DND-41 (cell line): ENCODE data around the gene TGFB3.

ENCODE experiments used
- ATAC-seq: fragments of 200-7000 bp; cut with Tn5 transposase; 3 replicates; pipeline ENCODE4 v1.9.1; 2021; ENCODE audit warnings: low read depth; ENCODE audit not compliant: insufficient read depth
- DNase-seq: peaks from one replicate; pipeline ENCODE4 v3.0.0-alpha.2; 2020
- H2AFZ ChIP-seq: 2 replicates; pipeline ENCODE4 v1.6.0; 2012; ENCODE audit warnings: low read depth, low read length
- H3K27ac ChIP-seq: 2 replicates; pipeline ENCODE4 v1.5.1; 2012; ENCODE audit warnings: low read length, inconsistent platforms
- H3K27me3 ChIP-seq: fragments of 200-600 bp; sonication (generic); 2 replicates; pipeline ENCODE4 v1.6.0; 2012; ENCODE audit warnings: low read length, mild to moderate bottlenecking, inconsistent platforms; ENCODE audit not compliant: insufficient read depth, poor library complexity
- H3K36me3 ChIP-seq: 2 replicates; pipeline ENCODE4 v1.5.1; 2012; ENCODE audit warnings: low read length, inconsistent platforms; ENCODE audit not compliant: insufficient read depth
- H3K4me1 ChIP-seq: 2 replicates; pipeline ENCODE4 v1.5.1; 2012; ENCODE audit warnings: mild to moderate bottlenecking, low read length; ENCODE audit not compliant: insufficient read depth
- H3K4me2 ChIP-seq: 2 replicates; pipeline ENCODE4 v1.6.0; 2012; ENCODE audit warnings: mild to moderate bottlenecking, moderate library complexity, low read length, inconsistent platforms; ENCODE audit not compliant: insufficient read depth
- H3K4me3 ChIP-seq, 2 experiments: fragments of 200-600 bp in 1 of 2; shearing (Covaris generic) in 1 of 2; 2 replicates each; pipeline ENCODE4 v1.5.1; 2012 to 2016; ENCODE audit warnings: inconsistent platforms in 2 of 2, low read length in 2 of 2, mild to moderate bottlenecking in 2 of 2, low read depth in 1 of 2, moderate library complexity in 1 of 2
- H3K79me2 ChIP-seq: 2 replicates; pipeline ENCODE4 v1.6.0; 2012; ENCODE audit warnings: low read length, inconsistent platforms; ENCODE audit not compliant: insufficient read depth
- H3K9ac ChIP-seq: 2 replicates; pipeline ENCODE4 v1.6.0; 2012; ENCODE audit warnings: low read depth, mild to moderate bottlenecking, inconsistent platforms, low read length, moderate library complexity
- H3K9me3 ChIP-seq: 2 replicates; pipeline ENCODE4 v1.5.1; 2012; ENCODE audit warnings: low read length, moderate library complexity, mild to moderate bottlenecking, inconsistent platforms; ENCODE audit not compliant: insufficient read depth, severe bottlenecking
- H4K20me1 ChIP-seq: 2 replicates; pipeline ENCODE4 v1.6.0; 2012; ENCODE audit warnings: low read length; ENCODE audit not compliant: insufficient read depth
- CTCF ChIP-seq: IDR thresholded peaks from 2 replicates; pipeline ENCODE4 v1.5.1; 2012; ENCODE audit warnings: borderline replicate concordance, low read length, moderate library complexity, mild to moderate bottlenecking; ENCODE audit not compliant: poor library complexity, severe bottlenecking; ENCODE audit errors: extremely low read depth
- EZH2 ChIP-seq: IDR thresholded peaks from 3 replicates; pipeline ENCODE4 v1.6.1; 2012; ENCODE audit warnings: borderline replicate concordance, low read depth, mild to moderate bottlenecking, moderate library complexity, low read length, inconsistent platforms; ENCODE audit not compliant: severe bottlenecking

Gene TGFB3

GRCh38 chr14:76022991-76023390 lies 41.2 kb upstream of the TGFB3 start:
- ATAC-seq (no peak), DNase-seq (no peak)
- H3K27ac ChIP-seq: no peak overlapping the region
- H3K9ac ChIP-seq: no peak overlapping the region
- peaks cover 11% of the 10 kb centered on the region for H3K9me3 ChIP-seq
- H3K36me3 ChIP-seq: peaks cover 16% of the 10 kb centered on the region; the same call in 1 of the 2 replicates
- TF ChIP-seq CTCF: no peak
- H3K4me3 ChIP-seq: no peak overlapping the region
- no peaks in the 10 kb centered on the region for H3K79me2 ChIP-seq
- H3K4me1 ChIP-seq: no peaks in the 10 kb centered on the region
- H3K4me2 ChIP-seq: no peak overlapping the region
- no peaks in the 10 kb centered on the region for H4K20me1 ChIP-seq
- no peak overlapping the region for H2AFZ ChIP-seq
- no peaks in the 10 kb centered on the region for H3K27me3 ChIP-seq

- no peak overlapping the region for H3K4me3 ChIP-seq
- no peak overlapping the region for H3K4me2 ChIP-seq
- DNase-seq (no peak), ATAC-seq (no peak)
- H3K4me1 ChIP-seq: no peaks in the 10 kb centered on the region
- no peaks in the 10 kb centered on the region for H3K27me3 ChIP-seq
- H3K79me2 ChIP-seq: no peaks in the 10 kb centered on the region
- no peak overlapping the region for H3K9ac ChIP-seq
- TF ChIP-seq CTCF: no peak
- TF ChIP-seq EZH2: no peak
- H3K36me3 ChIP-seq: peaks cover 16% of the 10 kb centered on the region; the same call in 1 of the 2 replicates
- H2AFZ ChIP-seq: no peak overlapping the region
- peaks cover 11% of the 10 kb centered on the region for H3K9me3 ChIP-seq
- no peak overlapping the region for H3K27ac ChIP-seq
- no peaks in the 10 kb centered on the region for H4K20me1 ChIP-seq
These were observed 37.9 kb upstream of the TGFB3 start for GRCh38 chr14:76019676-76020075.

GRCh38 chr14:76015668-76016067 lies 33.9 kb upstream of the TGFB3 start:
- DNase-seq (no peak), ATAC-seq (no peak; the same call in 2 of the 3 replicates)
- H3K4me3 ChIP-seq: no peak overlapping the region
- no peak overlapping the region for H3K4me2 ChIP-seq
- peaks cover 11% of the 10 kb centered on the region for H3K9me3 ChIP-seq
- no peak overlapping the region for H3K27ac ChIP-seq
- H4K20me1 ChIP-seq: no peaks in the 10 kb centered on the region
- no peak overlapping the region for H3K9ac ChIP-seq
- 0 out of 2 replicates have a peak, but pooled peaks cover 5% of the 10 kb centered on the region for H3K36me3 ChIP-seq
- no peaks in the 10 kb centered on the region for H3K27me3 ChIP-seq
- no peak for TF ChIP-seq EZH2
- TF ChIP-seq CTCF: no peak
- H2AFZ ChIP-seq: no peak overlapping the region
- no peaks in the 10 kb centered on the region for H3K79me2 ChIP-seq
- H3K4me1 ChIP-seq: no peaks in the 10 kb centered on the region

GRCh38 chr14:76015191-76015590 lies 33.4 kb upstream of the TGFB3 start:
- Histone ChIP-seq H3K9ac (no peak overlapping the region), H2AFZ (no peak overlapping the region), H3K79me2 (no peaks in the 10 kb centered on the region), H3K4me1 (no peaks in the 10 kb centered on the region), H3K27ac (no peak overlapping the region), H3K4me3 (no peak overlapping the region), H3K4me2 (no peak overlapping the region), H3K27me3 (no peaks in the 10 kb centered on the region), H3K9me3 (peaks cover 6% of the 10 kb centered on the region), H3K36me3 (0 out of 2 replicates have a peak, but pooled peaks cover under 1% of the 10 kb centered on the region), H4K20me1 (no peaks in the 10 kb centered on the region)
- no peak for DNase-seq
- TF ChIP-seq CTCF (no peak), EZH2 (no peak)
- no peak for ATAC-seq
